ENCODE measurements around the gene CALHM6. TPM values are rescaled to one million over a fixed set of nuclear protein-coding genes. Genes with fewer than 3 reads are reported as not detected.

Gene CALHM6
- total RNA-seq, 1 experiment from 2014 or later = 2.1 TPM

DNA sequence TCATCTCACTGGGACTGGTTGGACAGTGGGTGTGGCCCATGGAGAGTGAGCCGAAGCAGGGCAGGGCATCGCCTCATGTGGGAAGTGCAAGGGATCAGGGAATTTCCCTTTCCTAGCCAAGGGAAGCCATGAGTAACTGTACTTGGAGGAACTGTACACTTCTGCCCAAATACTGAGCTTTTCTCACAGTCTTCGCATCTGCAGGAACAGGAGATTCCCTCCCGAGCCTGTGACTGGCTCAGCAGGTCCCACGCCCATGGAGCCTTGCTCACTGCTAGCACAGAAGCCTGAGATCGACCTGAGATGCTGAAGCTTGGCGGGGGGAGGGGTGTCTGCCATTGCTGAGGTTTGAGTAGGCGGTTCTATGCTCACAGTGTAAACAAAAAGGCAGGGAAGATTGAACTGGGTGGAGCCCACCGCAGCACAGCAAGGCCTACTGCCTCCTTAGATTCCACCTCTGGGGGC lies 39.8 kb downstream of the CALHM6 start:
- in situ Hi-C loops (cut with HindIII; ENCODE audit: low pct_unique_long_range_greater_than_20kb, low sequenced_read_pairs) = no loop called here
- DNase-seq (ENCODE audit: low read depth, low spot score) = no peak

DNA sequence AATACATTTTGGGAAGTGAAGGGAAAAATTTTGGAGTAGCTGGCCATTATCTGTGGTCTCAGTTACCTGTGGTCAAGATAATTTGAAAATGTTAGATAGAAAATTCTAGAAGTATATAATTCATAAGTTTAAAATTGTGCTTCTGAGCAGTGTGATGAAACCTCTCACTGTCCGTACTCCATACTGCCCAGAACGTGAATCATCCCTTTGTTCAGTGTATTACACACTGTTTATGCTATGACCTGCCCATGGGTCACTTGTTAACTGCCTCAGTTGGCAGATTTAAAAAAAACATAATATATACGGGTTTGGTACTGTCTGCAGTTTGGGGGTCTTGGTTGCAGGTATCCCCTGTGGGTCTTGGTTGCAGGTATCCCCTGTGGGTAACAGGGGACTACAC lies 46.1 kb downstream of the CALHM6 start:
- no peak for DNase-seq (ENCODE audit: low read depth, low spot score)
- in situ Hi-C loops (cut with HindIII; ENCODE audit: low pct_unique_long_range_greater_than_20kb, low sequenced_read_pairs) = no loop called here

DNA sequence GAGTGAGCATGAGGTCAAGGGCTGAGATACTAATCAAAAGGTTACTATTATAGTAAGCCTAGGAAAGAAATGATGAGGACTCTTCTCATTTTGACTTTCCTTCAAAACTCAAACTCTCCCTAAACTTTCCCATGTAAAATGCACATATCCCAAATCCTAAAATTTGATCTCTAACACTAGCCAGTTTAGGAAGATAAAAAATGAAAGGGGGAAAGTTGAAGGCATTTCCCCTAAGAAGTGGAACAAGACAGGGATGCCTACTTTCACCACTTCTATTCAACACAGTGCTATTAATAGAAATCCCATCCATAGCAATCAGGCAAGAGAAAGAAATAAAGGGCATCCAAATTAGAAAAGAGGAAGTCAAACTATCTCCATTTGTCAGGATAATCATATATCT lies 47.4 kb downstream of the CALHM6 start:
- in situ Hi-C loops (cut with HindIII; ENCODE audit: low pct_unique_long_range_greater_than_20kb, low sequenced_read_pairs) = no loop called here

DNA sequence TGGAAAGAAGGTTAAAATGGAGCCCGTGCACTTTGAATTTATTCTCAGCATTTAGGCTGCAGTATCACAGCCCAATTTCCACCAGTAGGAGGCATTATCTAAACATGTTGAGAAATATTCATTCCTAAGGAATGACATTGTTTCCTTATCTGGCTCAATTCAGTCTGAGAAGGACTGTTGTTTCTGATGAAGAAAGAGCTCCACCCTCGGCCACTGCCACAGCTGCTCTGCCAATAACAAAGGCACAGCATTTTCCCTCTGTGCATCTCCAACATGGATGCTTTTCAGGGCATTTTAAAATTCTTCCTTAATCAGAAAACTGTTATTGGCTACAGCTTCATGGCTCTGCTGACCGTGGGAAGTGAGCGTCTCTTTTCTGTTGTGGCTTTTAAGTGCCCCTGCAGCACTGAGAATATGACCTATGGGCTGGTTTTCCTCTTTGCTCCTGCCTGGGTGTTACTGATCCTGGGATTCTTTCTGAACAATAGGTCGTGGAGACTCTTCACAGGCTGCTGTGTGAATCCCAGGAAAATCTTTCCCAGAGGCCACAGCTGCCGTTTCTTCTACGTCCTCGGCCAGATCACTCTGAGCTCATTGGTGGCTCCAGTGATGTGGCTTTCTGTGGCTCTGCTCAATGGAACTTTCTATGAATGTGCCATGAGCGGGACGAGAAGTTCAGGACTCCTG lies 50.4 kb downstream of the CALHM6 start, which contains the start of gene CALHM5:
Gene CALHM5 (plus strand): TSS at position 216 of the 687 bp plus-strand sequence. CDS start 58 bp downstream, at position 274.
- peak; percentile 85 for DNase-seq (ENCODE audit: low read depth, low spot score)
- in situ Hi-C loops (cut with HindIII; ENCODE audit: low pct_unique_long_range_greater_than_20kb, low sequenced_read_pairs) = no loop called here

More for the DNA sequence above, 47.4 kb downstream of the CALHM6 start:
- no peak for DNase-seq (ENCODE audit: low read depth, low spot score)

DNA sequence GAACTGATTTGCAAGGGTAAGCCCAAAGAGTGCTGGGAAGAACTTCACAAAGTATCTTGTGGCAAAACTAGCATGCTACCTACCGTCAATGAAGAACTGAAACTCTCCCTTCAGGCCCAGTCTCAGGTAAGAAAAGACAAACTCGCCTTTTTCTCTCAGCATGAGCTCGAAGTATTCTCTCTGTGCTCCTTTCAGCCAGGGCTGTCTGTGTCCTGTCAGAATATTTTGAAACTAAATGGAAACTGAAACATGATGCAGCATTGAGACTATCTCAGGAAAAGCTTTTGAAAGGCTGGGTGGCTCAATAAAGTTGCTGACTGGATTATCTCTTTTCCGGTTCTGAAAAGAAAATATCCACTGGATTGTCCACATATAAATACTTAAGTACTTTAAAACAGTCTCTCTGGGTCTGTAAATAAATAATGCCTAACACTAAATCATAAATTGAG lies 51.0 kb downstream of the CALHM6 start:
- in situ Hi-C loops (cut with HindIII; ENCODE audit: low pct_unique_long_range_greater_than_20kb, low sequenced_read_pairs) = no loop called here

DNA sequence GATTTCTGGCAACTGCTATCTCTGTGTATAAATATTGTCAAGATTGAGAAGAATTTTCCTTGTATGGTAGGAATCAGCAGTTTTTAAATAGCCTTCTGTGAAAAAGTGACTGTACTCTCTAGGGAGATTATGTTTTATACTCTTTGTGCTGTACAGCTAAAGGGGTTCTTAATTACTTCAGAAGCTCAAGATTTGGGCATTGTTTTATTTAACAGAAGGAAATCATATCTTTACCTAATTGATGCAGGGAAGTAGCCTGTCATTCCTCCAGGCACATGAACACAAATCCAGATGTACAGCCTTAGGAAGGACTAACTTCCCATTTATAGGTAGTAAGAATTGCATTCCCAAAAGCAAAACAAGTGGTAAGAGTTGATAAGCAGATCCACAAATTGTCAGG lies 51.6 kb downstream of the CALHM6 start:
- DNase-seq (ENCODE audit: low read depth, low spot score) = no peak
- in situ Hi-C loops (cut with HindIII; ENCODE audit: low pct_unique_long_range_greater_than_20kb, low sequenced_read_pairs) = no loop called here

More for the DNA sequence above, 51.0 kb downstream of the CALHM6 start:
- DNase-seq (ENCODE audit: low read depth, low spot score) = no peak

Other genes with a start within 250 kb of the CALHM6 start
- gene TSPYL4, start 207.3 kb upstream of the CALHM6 start, total RNA-seq (2014; rRNA removed; shearing (Covaris generic)) = 6.1 and 7.4 TPM in 2 replicates
- gene TSPYL1, start 181.4 kb upstream of the CALHM6 start, total RNA-seq (2014; rRNA removed; shearing (Covaris generic)) = 37.4 and 40.2 TPM in 2 replicates
- 0.40 and 1.0 TPM in 2 replicates for gene DSE, start 90.4 kb upstream of the CALHM6 start, total RNA-seq (2014; rRNA removed; shearing (Covaris generic))
- 0.05 TPM in 1 of 2 replicates, not detected in the other for gene CALHM5, start 50.3 kb downstream of the CALHM6 start, total RNA-seq (2014; rRNA removed; shearing (Covaris generic))
- 0.21 TPM in 1 of 2 replicates, not detected in the other for gene TRAPPC3L, start 84.3 kb downstream of the CALHM6 start, total RNA-seq (2014; rRNA removed; shearing (Covaris generic))
- gene CALHM4, start 92.4 kb downstream of the CALHM6 start, total RNA-seq (2014; rRNA removed; shearing (Covaris generic)) = 0.16 TPM in 1 of 2 replicates, not detected in the other
- gene RWDD1, start 110.1 kb downstream of the CALHM6 start, total RNA-seq (2014; rRNA removed; shearing (Covaris generic)) = 53.8 and 57.2 TPM in 2 replicates
- 0.21 TPM in 1 of 2 replicates, not detected in the other for gene RSPH4A, start 155.1 kb downstream of the CALHM6 start, total RNA-seq (2014; rRNA removed; shearing (Covaris generic))
- 14.1 and 15.9 TPM in 2 replicates for gene ZUP1, start 207.4 kb downstream of the CALHM6 start, total RNA-seq (2014; rRNA removed; shearing (Covaris generic))
- gene KPNA5, start 219.8 kb downstream of the CALHM6 start, total RNA-seq (2014; rRNA removed; shearing (Covaris generic)) = 8.6 and 9.9 TPM in 2 replicates